ENCODE measurements around the gene TMEM179. TPM values are rescaled to one million over a fixed set of nuclear protein-coding genes. Genes with fewer than 3 reads are reported as not detected.

TMEM179 gene
- total RNA-seq, 2 donors from 2014 or later = 8.2 to 15.7 TPM

GRCh38 chr14:104548802-104549535, 55.6 kb downstream of the TMEM179 start:
- Mint-ChIP-seq H3K27ac (peak overlapping the region; percentile 52), H3K4me1 (no peaks in the 10 kb centered on the region), H3K9me3 (no peaks in the 10 kb centered on the region), H3K36me3 (ENCODE audit: low read depth) (no peaks in the 10 kb centered on the region), H3K4me3 (no peak overlapping the region), H3K27me3 (ENCODE audit: insufficient read depth) (no peaks in the 10 kb centered on the region)
- Histone ChIP-seq H3K4me1 (ENCODE audit: control insufficient read depth, insufficient read depth, low read length) (no peaks in the 10 kb centered on the region), H3K4me3 (ENCODE audit: low read length) (no peak overlapping the region), H3K9ac (ENCODE audit: extremely low read depth, low read length, poor library complexity, severe bottlenecking) (no peak overlapping the region), H3K27ac (ENCODE audit: low read depth, low read length) (no peak overlapping the region), H3K27me3 (ENCODE audit: control insufficient read depth, insufficient read depth, low read length, poor library complexity, severe bottlenecking) (no peaks in the 10 kb centered on the region), H3K9me3 (ENCODE audit: control insufficient read depth, low read length) (no peaks in the 10 kb centered on the region), H3K36me3 (ENCODE audit: control insufficient read depth, insufficient read depth, low read length) (no peaks in the 10 kb centered on the region)
- no peak for DNase-seq
- TF ChIP-seq, protein P1, sequence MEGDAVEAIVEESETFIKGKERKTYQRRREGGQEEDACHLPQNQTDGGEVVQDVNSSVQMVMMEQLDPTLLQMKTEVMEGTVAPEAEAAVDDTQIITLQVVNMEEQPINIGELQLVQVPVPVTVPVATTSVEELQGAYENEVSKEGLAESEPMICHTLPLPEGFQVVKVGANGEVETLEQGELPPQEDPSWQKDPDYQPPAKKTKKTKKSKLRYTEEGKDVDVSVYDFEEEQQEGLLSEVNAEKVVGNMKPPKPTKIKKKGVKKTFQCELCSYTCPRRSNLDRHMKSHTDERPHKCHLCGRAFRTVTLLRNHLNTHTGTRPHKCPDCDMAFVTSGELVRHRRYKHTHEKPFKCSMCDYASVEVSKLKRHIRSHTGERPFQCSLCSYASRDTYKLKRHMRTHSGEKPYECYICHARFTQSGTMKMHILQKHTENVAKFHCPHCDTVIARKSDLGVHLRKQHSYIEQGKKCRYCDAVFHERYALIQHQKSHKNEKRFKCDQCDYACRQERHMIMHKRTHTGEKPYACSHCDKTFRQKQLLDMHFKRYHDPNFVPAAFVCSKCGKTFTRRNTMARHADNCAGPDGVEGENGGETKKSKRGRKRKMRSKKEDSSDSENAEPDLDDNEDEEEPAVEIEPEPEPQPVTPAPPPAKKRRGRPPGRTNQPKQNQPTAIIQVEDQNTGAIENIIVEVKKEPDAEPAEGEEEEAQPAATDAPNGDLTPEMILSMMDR (conservative IDR thresholded peaks at IDR 0.05) = no peak
- WGBS, 2 experiments (ENCODE audit: insufficient coverage in 1 of 2, insufficient read length in 1 of 2) = 47 to 68% methylated on average over 5 to 11 of the region's 15 CpGs

DNA sequence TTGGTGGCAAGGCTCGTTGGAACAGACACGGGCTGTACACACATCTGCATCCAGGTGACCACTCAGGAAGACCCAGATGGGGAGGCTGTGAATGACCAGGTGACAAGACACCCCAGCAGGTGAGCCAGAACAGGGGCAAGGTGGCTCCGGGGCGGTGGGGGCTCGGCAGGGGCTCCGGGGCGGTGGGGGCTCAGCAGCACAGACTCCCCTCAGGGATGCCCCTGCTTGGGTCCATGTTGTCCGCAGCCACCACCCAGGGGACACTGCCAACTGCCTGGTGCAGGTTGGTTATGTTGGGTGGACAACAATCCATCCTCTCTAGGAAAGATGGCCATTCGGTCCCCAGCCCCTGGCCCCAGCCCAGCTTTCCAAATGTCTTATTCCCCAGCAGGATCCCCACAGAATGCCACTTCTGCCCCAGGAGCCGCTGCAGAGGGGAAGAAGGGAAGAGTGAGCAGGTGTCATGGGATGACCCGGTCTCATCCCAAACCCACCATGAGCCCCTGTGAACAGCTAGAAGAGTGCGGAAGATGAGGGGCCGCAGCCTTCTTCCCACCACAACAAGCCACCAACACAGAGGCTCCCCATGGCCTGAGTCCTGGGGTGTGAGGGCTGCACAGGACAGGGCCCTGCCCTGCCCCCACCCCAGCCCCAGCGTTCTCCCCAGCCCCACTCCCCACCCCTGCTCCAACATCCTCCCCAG, 56.4 kb downstream of the TMEM179 start:
- Histone ChIP-seq H3K36me3 (ENCODE audit: control insufficient read depth, insufficient read depth, low read length) (no peaks in the 10 kb centered on the region), H3K9me3 (ENCODE audit: control insufficient read depth, low read length) (no peaks in the 10 kb centered on the region), H3K4me3 (ENCODE audit: low read length) (no peak overlapping the region), H3K9ac (ENCODE audit: extremely low read depth, low read length, poor library complexity, severe bottlenecking) (no peak overlapping the region), H3K4me1 (ENCODE audit: control insufficient read depth, insufficient read depth, low read length) (no peaks in the 10 kb centered on the region), H3K27me3 (ENCODE audit: control insufficient read depth, insufficient read depth, low read length, poor library complexity, severe bottlenecking) (no peaks in the 10 kb centered on the region), H3K27ac (ENCODE audit: low read depth, low read length) (no peak overlapping the region)
- TF ChIP-seq, protein P1 (conservative IDR thresholded peaks at IDR 0.05) = no peak
- H3K9me3 Mint-ChIP-seq = no peaks in the 10 kb centered on the region
- DNase-seq = no peak
- H3K4me1 Mint-ChIP-seq = no peaks in the 10 kb centered on the region
- no peak overlapping the region for H3K4me3 Mint-ChIP-seq
- no peaks in the 10 kb centered on the region for H3K27me3 Mint-ChIP-seq (ENCODE audit: insufficient read depth)
- H3K27ac Mint-ChIP-seq = no peak overlapping the region
- WGBS, 2 experiments (ENCODE audit: insufficient coverage in 1 of 2, insufficient read length in 1 of 2) = 88 to 93% methylated on average over 9 to 13 of the region's 14 CpGs
- H3K36me3 Mint-ChIP-seq (ENCODE audit: low read depth) = no peaks in the 10 kb centered on the region

- WGBS, 2 experiments (ENCODE audit: insufficient coverage in 1 of 2, insufficient read length in 1 of 2) = 94 to 95% methylated on average over 15 to 18 of the region's 18 CpGs
- Histone ChIP-seq H3K4me1 (ENCODE audit: control insufficient read depth, insufficient read depth, low read length) (no peaks in the 10 kb centered on the region), H3K9me3 (ENCODE audit: control insufficient read depth, low read length) (no peaks in the 10 kb centered on the region), H3K27ac (ENCODE audit: low read depth, low read length) (no peak overlapping the region), H3K4me3 (ENCODE audit: low read length) (no peak overlapping the region), H3K36me3 (ENCODE audit: control insufficient read depth, insufficient read depth, low read length) (no peaks in the 10 kb centered on the region), H3K9ac (ENCODE audit: extremely low read depth, low read length, poor library complexity, severe bottlenecking) (no peak overlapping the region), H3K27me3 (ENCODE audit: control insufficient read depth, insufficient read depth, low read length, poor library complexity, severe bottlenecking) (no peaks in the 10 kb centered on the region)
- H3K27me3 Mint-ChIP-seq (ENCODE audit: insufficient read depth) = no peaks in the 10 kb centered on the region
- no peak for DNase-seq
- H3K9me3 Mint-ChIP-seq = no peaks in the 10 kb centered on the region
- H3K27ac Mint-ChIP-seq = no peak overlapping the region
- no peaks in the 10 kb centered on the region for H3K36me3 Mint-ChIP-seq (ENCODE audit: low read depth)
- H3K4me3 Mint-ChIP-seq = no peak overlapping the region
- H3K4me1 Mint-ChIP-seq = no peaks in the 10 kb centered on the region
- TF ChIP-seq, protein P1 (conservative IDR thresholded peaks at IDR 0.05) = no peak
These were observed 57.1 kb downstream of the TMEM179 start for GRCh38 chr14:104547310-104547997.
